BE2C (cell line): ENCODE results near the gene SEC14L2.

Source experiments
- DNase-seq: peaks from one replicate; pipeline ENCODE4 v3.0.0-alpha.2; 2020
- H3K27me3 ChIP-seq: fragments of 250-450 bp; sonication (Bioruptor Pico); 2 replicates; pipeline ENCODE4 v1.5.1; 2020; ENCODE audit warnings: mild to moderate bottlenecking
- H3K36me3 ChIP-seq: fragments of 250-450 bp; sonication (Bioruptor Pico); 2 replicates; pipeline ENCODE4 v1.5.1; 2020; ENCODE audit warnings: mild to moderate bottlenecking
- H3K4me1 ChIP-seq: fragments of 250-450 bp; sonication (Bioruptor Pico); 2 replicates; pipeline ENCODE4 v1.5.1; 2020
- H3K4me3 ChIP-seq: 2 replicates; pipeline ENCODE4 v1.5.1; 2011; ENCODE audit warnings: low read depth, low read length
- H3K9me3 ChIP-seq: fragments of 250-450 bp; sonication (Bioruptor Pico); 2 replicates; pipeline ENCODE4 v1.5.1; 2020
- CTCF ChIP-seq: IDR thresholded peaks from 2 replicates; pipeline ENCODE4 v1.5.1; 2012; ENCODE audit warnings: mild to moderate bottlenecking, low read depth, low read length

SEC14L2 gene

DNA sequence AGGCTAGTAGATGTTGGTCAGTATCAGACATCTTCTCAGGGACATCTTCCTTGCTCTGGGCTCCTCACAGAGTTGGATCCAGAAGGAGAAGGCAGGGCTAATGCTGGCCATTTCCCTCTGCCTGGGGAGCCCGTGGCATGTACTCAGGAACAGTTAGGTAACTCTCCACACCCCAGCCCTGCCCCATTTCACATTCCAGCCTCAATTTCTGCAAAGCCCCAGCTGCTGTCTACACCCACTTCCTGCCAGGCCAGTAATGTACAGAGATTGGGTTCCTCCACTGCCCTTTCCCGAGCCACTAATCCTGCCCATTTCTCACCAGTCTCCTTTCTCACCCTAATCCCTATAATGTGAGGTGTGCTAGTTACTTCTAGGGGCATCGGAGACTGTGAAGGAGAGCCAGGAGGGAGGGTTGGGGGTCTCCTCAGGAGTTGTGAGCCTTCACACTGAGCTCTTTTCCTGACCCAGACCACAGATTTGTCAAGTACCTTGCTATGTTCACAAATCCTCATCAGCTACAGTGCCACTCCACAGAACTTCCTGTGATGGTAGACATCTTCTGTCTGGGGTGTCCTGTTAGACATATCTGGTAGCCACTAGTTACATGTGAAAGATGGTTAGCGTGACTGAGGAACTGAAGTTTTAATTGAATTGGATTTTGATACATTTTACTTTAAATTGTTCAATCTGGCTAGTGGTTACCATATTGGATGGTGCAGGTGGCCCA lies 76.3 kb downstream of the SEC14L2 start:
- Histone ChIP-seq H3K4me3 (no peak overlapping the region), H3K9me3 (no peaks in the 10 kb centered on the region), H3K36me3 (no peaks in the 10 kb centered on the region), H3K27me3 (peaks cover 14% of the 10 kb centered on the region), H3K4me1 (no peaks in the 10 kb centered on the region)
- DNase-seq: no peak
- no peak for TF ChIP-seq CTCF

DNA sequence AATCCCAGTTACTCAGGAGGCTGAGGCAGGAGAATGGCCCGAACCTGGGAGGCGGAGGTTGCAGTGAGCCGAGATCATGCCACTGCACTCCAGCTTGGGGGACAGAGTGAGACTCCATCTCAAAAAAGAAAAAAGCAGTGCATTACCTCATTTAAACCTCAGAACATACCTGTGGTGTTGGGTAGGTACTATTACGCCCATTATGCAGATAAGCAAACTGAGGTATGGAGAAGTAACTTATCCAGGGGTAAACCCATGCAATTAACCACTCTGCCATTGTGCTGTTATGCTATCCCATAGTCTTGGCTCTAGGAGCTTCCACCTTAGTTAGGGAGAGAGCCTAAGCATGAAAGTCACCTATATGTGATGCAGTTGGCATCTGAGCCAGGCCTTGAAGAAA lies 77.3 kb downstream of the SEC14L2 start:
- Histone ChIP-seq H3K27me3 (peaks cover 21% of the 10 kb centered on the region), H3K4me3 (no peak overlapping the region), H3K4me1 (no peaks in the 10 kb centered on the region), H3K36me3 (no peaks in the 10 kb centered on the region), H3K9me3 (no peaks in the 10 kb centered on the region)
- no peak for DNase-seq
- TF ChIP-seq CTCF: no peak
